HuH-7.5 (cell line): Measurements from ENCODE around the gene MACF1.

ENCODE experiments used
- DNase-seq: peaks from one replicate; pipeline ENCODE4 v3.0.0; 2011; ENCODE audit warnings: low spot score

MACF1 gene

GRCh38 chr1:39297551-39297950 is 93.1 kb downstream of the MACF1 start:
- no peak for DNase-seq

- DNase-seq: no peak
Measured at GRCh38 chr1:39301606-39302005, 97.1 kb downstream of the MACF1 start.

- no peak for DNase-seq
Measured at GRCh38 chr1:39305555-39305954, 101.1 kb downstream of the MACF1 start.

GRCh38 chr1:39310015-39310414 is 105.5 kb downstream of the MACF1 start:
- DNase-seq: no peak

- DNase-seq: no peak
Measured at GRCh38 chr1:39310691-39311090, 106.2 kb downstream of the MACF1 start.

- no peak for DNase-seq
Measured at GRCh38 chr1:39317111-39317510, 112.6 kb downstream of the MACF1 start.

GRCh38 chr1:39317910-39318633 is 113.6 kb downstream of the MACF1 start:
- DNase-seq: no peak

- no peak for DNase-seq
Measured at GRCh38 chr1:39321979-39322378, 117.5 kb downstream of the MACF1 start.

- no peak for DNase-seq
Measured at GRCh38 chr1:39322431-39322830, 117.9 kb downstream of the MACF1 start.

GRCh38 chr1:39324888-39325287 is 120.4 kb downstream of the MACF1 start:
- DNase-seq: no peak

GRCh38 chr1:39326836-39327235 is 122.3 kb downstream of the MACF1 start:
- no peak for DNase-seq

GRCh38 chr1:39328095-39328494 is 123.6 kb downstream of the MACF1 start:
- no peak for DNase-seq

- DNase-seq: no peak
Measured at GRCh38 chr1:39328586-39329121, 124.2 kb downstream of the MACF1 start.

GRCh38 chr1:39331647-39332046 is 127.2 kb downstream of the MACF1 start:
- DNase-seq: no peak

GRCh38 chr1:39332291-39332690 is 127.8 kb downstream of the MACF1 start:
- no peak for DNase-seq

GRCh38 chr1:39332828-39333227 is 128.3 kb downstream of the MACF1 start:
- no peak for DNase-seq

GRCh38 chr1:39333296-39333695 is 128.8 kb downstream of the MACF1 start:
- no peak for DNase-seq

- DNase-seq: no peak
Measured at GRCh38 chr1:39335216-39335615, 130.7 kb downstream of the MACF1 start.

- DNase-seq: no peak
Measured at GRCh38 chr1:39337067-39337466, 132.6 kb downstream of the MACF1 start.

GRCh38 chr1:39342776-39343175 is 138.3 kb downstream of the MACF1 start:
- no peak for DNase-seq

- no peak for DNase-seq
Measured at GRCh38 chr1:39344394-39345154, 140.1 kb downstream of the MACF1 start.

GRCh38 chr1:39346872-39347271 is 142.4 kb downstream of the MACF1 start:
- no peak for DNase-seq

GRCh38 chr1:39348278-39348677 is 143.8 kb downstream of the MACF1 start:
- no peak for DNase-seq
